GM23248 (cell line): ENCODE results near the gene TPO.

Source experiments
- EZH2 ChIP-seq: fragments of 200-600 bp; sonication (generic); IDR thresholded peaks from 2 replicates; pipeline ENCODE4 v1.6.1; 2018; ENCODE audit warnings: antibody characterized with exemption, mild to moderate bottlenecking; ENCODE audit not compliant: insufficient read depth, poor library complexity, severe bottlenecking
- EZH2phosphoT487 ChIP-seq: fragments of 200-600 bp; sonication (generic); IDR thresholded peaks from 2 replicates; pipeline ENCODE4 v1.6.1; 2018; ENCODE audit warnings: antibody characterized with exemption, moderate library complexity, mild to moderate bottlenecking, low read depth; ENCODE audit not compliant: insufficient read depth

- TF ChIP-seq EZH2 (no peak), EZH2phosphoT487 (no peak)
Observed at GRCh38 chr2:1455466-1455865, 42.2 kb downstream of the TPO start.
